ENCODE measurements around the gene CCDC117.
A peak's percentile ranks its signal among the peaks of the same experiment; 100 is the strongest.
"Not testable (repeated sequence)": the region's sequence is repeated elsewhere in the genome, so short reads cannot be mapped to it uniquely, and the experiment has no call there.

The CCDC117 gene

GRCh38 chr22:28772633-28773460, at the start of gene CCDC117:
Gene CCDC117 (plus strand): TSS chr22:28772695. CDS start chr22:28772850, 155 bp downstream.
- DNase-seq, result peak; percentile 84

- DNase-seq, result no peak
These were observed 44.5 kb upstream of the CCDC117 start for GRCh38 chr22:28728002-28728401.

GRCh38 chr22:28728621-28729313, 43.7 kb upstream of the CCDC117 start:
- no peak for DNase-seq

GRCh38 chr22:28730179-28730578, 42.3 kb upstream of the CCDC117 start:
- no peak for DNase-seq

- DNase-seq, result no peak
These were observed 38.1 kb upstream of the CCDC117 start for GRCh38 chr22:28734393-28734792.

- no peak for DNase-seq
These were observed 36.0 kb upstream of the CCDC117 start for GRCh38 chr22:28736301-28737155.

- DNase-seq, result no peak
These were observed 34.8 kb upstream of the CCDC117 start for GRCh38 chr22:28737701-28738100.

- DNase-seq, result not testable (repeated sequence)
These were observed 33.6 kb upstream of the CCDC117 start for GRCh38 chr22:28738876-28739275.

- no peak for DNase-seq
These were observed 31.2 kb upstream of the CCDC117 start for GRCh38 chr22:28741200-28741784.

GRCh38 chr22:28741785-28742561, 30.5 kb upstream of the CCDC117 start, which contains the start of the genes CHEK2 and HSCB:
Gene CHEK2 (minus strand): TSS chr22:28741820. CDS start chr22:28734721, 7,099 bp downstream.
Gene HSCB (plus strand): TSS chr22:28742039. CDS start chr22:28742096, 57 bp downstream.
- DNase-seq, result peak; percentile 92

- DNase-seq, result no peak
These were observed 29.9 kb upstream of the CCDC117 start for GRCh38 chr22:28742562-28742962.

GRCh38 chr22:28743852-28744251, 28.6 kb upstream of the CCDC117 start:
- DNase-seq, result no peak

GRCh38 chr22:28750471-28750881, 22.0 kb upstream of the CCDC117 start:
- DNase-seq, result no peak

- DNase-seq, result not testable (repeated sequence)
These were observed 18.0 kb upstream of the CCDC117 start for GRCh38 chr22:28754512-28754911.

- DNase-seq, result no peak
These were observed 12.5 kb upstream of the CCDC117 start for GRCh38 chr22:28759861-28760560.

GRCh38 chr22:28761449-28761755, 11.1 kb upstream of the CCDC117 start:
- DNase-seq, result no peak

- not testable (repeated sequence) for DNase-seq
These were observed 10.5 kb upstream of the CCDC117 start for GRCh38 chr22:28762000-28762399.

- no peak for DNase-seq
These were observed 5.9 kb upstream of the CCDC117 start for GRCh38 chr22:28766628-28767027.

- DNase-seq, result no peak
These were observed 3.6 kb upstream of the CCDC117 start for GRCh38 chr22:28768701-28769393.

- DNase-seq, result no peak
These were observed 3.0 kb upstream of the CCDC117 start for GRCh38 chr22:28769394-28770085.

Data from NCI-H2227 treated with DMSO at 0.1 percent for 48 hours (cell line).